Dermis microvascular lymphatic vessel endothelial cell (primary cell): ENCODE data around the gene MAN1C1. TPM values are rescaled to one million over a fixed set of nuclear protein-coding genes. Genes with fewer than 3 reads are reported as not detected.
A peak's percentile ranks its signal among the peaks of the same experiment; 100 is the strongest.

Source experiments
- DNase-seq, 2 donors: peaks; one replicate each; pipeline versions ENCODE4 v3.0.0 to v3.0.0-alpha.2; 2010; ENCODE audit warnings: low read depth in 2 of 2
- total RNA-seq: library from RNA; depleted of rRNA; stranded (reverse); fragments of >200 nt; gene quantifications from 2 replicates; pipeline ENCODE4 v1.2.1, GENCODE V29; 2014

MAN1C1 gene
- total RNA-seq, 1 donor from 2014 or later = 0.26 TPM

GRCh38 chr1:25712299-25712970, 95.8 kb downstream of the MAN1C1 start:
- DNase-seq = no peak

DNA sequence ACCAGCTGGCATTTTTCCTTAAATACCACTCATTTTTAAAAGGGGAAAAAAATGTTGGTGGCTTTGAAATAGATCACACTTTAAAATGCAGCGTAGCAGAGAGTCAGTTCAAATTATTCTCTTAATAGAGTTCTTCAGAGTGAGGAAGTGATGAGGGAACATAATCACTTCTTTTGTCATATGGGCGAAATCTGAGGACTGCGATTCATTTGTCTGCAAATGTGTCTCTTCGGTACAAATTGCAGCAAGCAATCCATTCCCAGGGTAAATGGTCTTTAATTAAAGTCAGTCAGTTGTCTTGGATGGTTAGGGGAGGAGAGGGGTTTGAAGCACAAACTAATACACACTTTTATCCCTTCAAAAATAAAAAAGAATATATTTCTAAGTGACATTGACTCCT, 97.4 kb downstream of the MAN1C1 start:
- no peak for DNase-seq

DNA sequence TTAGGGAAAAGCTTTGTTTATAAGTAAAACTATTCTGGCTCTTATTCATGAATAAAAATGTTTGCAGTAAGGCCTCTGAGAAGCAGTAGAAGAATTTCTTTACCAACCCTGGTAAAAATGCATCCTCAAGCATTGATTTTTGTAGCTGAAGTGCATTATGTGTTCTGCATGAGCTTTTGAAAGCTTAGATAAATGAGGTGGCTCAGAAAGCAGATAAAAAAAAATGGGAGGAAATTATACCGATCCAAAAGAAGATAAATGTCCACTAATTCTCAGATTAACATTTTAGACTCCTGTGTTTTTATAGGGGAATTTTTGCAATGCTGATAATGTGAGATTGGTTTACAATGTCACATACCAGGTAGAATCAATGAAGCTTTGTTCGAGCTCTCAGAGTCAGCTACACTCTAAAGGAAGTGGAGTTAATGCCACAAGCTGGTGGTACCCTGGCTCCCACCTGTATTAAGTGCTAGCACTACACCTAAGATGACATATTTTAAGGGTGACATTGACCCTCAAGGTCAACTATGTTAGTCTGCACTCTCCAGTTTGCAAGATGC, 97.9 kb downstream of the MAN1C1 start:
- no peak for DNase-seq

- DNase-seq = no peak
Measured at GRCh38 chr1:25715888-25716287, 99.3 kb downstream of the MAN1C1 start.

GRCh38 chr1:25716320-25716719, 99.7 kb downstream of the MAN1C1 start:
- no peak for DNase-seq

GRCh38 chr1:25718732-25719131, 102.1 kb downstream of the MAN1C1 start:
- no peak for DNase-seq

DNA sequence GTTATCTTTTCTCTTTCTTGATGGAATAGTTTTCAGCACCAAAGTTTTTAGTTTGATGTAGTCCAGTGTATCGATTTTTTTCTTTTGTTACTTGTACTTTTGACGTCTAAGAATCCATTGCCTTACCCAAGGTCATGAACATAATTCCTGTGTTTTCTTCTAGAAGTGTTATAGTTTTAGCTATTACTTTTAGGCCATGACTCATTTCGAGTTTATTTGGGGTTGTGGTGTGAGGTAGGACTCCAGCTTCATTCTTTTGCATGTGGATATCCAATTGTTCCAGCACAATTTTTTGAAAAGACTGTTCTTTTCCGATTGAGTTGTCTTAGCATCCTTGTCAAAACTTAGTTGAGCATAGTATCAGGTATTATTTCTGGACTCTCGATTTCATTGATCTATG, 104.0 kb downstream of the MAN1C1 start:
- no peak for DNase-seq

DNA sequence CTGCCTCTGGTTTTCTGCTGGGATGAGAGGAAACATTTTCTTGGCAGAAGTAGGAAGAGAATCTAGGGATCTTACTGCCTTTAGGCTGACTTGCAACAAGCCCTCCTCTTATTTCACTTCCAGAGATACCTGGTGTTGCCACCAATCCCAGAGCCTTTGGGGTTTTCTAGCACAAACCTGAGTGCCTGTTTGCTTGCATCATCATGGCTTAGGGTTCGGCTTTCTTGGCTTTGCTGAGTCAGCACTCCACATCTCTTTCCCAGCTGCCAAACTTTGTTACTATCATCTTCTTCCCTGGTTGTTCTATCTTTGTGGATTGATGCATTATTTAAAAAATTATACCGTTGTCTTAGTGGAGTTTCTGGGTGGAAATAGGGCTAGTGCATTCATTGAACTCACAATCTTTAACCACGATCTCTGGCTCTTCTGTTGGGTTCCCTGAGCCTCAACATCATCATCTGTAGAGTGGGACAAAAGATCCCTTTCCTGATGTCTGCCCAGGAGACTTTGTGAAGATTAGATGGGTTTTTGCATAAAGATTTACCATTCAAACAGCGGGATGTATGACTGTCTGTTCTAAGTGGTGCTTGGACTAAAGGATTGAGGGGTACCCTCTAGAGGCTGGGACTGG, 106.8 kb downstream of the MAN1C1 start:
- no peak for DNase-seq

GRCh38 chr1:25724201-25724600, 107.6 kb downstream of the MAN1C1 start:
- no peak for DNase-seq

DNA sequence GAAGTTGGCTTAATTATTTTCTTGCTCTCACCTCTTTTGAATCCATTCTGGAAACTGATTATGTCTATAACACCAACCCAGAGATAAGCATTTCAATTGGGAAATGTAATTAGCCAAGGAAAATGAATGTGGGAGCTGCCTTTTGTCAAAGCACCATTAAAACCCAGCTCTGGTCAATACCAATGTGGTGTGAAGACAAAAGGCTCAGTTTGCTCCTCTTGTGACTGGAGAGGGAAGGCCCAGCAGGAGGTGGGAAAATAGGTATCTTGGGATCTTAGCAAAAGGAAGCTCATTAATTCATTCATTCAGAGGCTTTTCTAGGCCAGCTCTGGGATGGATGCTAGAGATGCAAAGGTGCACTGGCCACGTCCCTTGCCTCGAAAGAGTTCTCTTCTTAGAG, 108.4 kb downstream of the MAN1C1 start:
- no peak for DNase-seq

- no peak for DNase-seq
Measured at GRCh38 chr1:25725482-25725881, 108.9 kb downstream of the MAN1C1 start.

DNA sequence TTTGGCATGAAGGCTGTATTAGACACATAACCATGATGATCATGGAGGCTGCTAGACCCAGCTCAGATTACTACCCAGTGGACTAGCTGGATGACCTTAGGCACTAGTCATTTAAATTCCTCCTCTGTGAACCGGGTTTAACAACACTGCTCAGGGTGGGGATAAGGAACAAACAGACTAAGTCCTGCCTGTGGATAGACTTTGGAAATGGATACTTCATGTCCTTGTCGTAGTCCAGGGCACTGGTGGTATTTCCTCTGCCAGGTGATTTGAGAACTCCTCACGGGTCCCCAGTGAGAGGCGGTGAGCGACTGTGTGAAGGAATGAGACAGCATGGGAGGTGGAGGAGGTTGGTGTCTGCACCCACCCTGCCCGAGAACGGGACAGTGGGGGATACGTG, 110.5 kb downstream of the MAN1C1 start:
- DNase-seq = no peak

DNA sequence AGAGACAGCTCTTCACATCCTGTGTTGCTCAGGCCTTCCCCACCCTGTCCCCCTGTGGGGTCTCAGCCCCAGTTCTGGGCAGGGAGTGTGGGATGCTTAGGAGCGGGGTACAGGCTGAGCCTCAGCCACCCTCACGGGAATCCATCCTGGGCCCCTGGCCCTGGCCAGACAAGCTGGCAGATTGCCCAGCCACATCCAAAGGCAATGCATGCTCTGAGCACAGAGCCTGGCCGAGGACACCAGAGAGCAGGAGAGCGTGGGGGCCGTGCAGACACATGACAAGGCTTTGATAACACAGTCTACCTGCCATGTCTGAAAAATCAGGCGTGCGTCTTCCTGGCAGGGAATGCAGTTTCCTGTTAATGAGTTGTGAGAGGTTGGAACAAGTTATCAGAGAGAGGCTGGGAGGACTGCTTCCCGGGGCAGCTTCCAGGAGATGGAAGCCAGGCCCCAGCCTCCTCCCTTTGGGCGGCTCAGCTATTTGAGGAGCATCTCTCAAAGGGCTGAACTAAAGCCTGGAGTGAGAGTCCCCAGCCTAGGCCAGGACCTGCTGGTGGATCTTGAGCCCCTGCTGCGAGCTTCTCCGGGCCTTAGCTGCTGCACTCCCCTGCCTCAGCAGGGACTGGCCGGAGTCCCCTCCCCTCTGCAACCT, 111.2 kb downstream of the MAN1C1 start:
- peak in 1 of 2 donors; percentile 14 for DNase-seq

GRCh38 chr1:25728301-25728935, 111.8 kb downstream of the MAN1C1 start:
- DNase-seq = no peak

DNA sequence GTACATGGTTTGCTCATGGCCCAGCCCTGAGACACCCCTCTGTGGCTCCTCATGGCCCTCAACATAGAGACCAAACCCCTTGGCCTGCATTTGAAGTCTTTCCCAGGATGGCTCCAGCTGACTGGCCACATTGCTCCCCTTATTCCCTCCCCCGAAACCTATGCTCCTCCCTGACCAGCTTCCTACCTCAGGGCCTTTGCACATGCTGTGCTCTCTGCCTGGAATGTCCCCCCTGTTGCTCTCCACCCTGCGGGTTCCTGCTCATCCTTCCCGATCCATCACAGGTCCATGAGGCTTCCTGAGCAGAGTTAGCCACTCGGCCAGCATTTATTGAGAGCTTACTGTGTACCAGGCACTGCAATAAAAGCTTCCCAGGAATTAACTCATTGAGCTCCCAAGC, 112.5 kb downstream of the MAN1C1 start:
- DNase-seq = no peak

GRCh38 chr1:25729790-25730644, 113.4 kb downstream of the MAN1C1 start:
- DNase-seq = peak in 1 of 2 donors; percentile 36

- no peak for DNase-seq
Measured at GRCh38 chr1:25731148-25731547, 114.6 kb downstream of the MAN1C1 start.

DNA sequence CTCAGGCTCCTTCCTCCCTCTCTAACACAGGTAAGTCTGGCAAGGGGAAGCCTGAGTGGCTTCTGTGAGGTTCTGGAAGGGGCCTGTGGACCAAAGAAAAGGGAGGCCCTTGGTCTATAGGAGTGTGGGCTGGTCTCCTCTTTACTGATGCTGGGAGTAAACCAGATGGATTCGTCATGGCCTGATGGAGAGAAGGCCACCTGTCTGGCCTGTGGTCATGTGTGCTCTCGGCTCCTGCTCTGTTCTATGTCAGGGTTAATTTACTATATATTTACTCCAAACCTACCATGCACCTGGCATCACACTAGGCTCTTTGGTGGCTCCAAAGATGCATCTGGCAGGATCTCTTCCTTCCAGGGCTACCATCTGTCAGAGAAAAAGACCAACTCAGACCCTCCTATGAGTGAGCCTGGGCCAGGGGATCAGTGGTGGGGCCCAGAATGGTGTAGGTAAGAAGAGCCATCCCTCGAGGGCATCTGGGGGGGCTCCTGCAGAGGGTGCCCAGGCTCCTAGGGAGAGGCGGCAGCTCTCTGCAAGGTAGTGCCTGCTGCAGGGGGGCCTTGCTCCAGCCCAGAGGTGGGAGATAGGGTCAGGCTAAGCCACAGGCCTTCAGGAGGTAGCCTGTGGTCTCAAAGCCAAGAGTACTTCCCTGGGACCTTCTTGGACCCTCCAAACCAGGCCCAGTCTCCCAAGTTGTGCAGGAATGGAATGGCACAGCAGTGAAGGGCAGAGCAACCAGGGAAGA, 115.2 kb downstream of the MAN1C1 start:
- no peak for DNase-seq

DNA sequence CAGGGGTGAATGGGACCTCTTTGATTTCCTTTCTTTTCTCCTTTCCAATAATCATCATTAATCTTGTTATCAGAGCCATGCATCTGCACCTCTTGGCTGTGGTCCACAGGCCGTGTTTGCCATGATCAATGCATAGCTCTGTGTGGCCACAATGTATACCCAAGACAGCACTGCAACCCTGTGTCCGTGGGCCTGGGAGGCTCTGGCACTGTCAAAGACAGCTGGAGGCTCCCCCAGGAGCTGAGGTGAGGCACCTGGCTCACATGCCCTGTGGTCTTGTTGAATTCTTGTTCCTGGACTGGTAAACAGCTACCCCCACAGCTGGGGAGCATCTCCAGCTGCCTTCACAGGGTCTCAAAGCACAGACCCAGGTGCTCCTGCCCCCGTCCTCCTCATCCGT, 116.2 kb downstream of the MAN1C1 start:
- DNase-seq = no peak

GRCh38 chr1:25733271-25733670, 116.7 kb downstream of the MAN1C1 start:
- DNase-seq = no peak
